ENCODE results near the gene B3GALNT1.

DNA sequence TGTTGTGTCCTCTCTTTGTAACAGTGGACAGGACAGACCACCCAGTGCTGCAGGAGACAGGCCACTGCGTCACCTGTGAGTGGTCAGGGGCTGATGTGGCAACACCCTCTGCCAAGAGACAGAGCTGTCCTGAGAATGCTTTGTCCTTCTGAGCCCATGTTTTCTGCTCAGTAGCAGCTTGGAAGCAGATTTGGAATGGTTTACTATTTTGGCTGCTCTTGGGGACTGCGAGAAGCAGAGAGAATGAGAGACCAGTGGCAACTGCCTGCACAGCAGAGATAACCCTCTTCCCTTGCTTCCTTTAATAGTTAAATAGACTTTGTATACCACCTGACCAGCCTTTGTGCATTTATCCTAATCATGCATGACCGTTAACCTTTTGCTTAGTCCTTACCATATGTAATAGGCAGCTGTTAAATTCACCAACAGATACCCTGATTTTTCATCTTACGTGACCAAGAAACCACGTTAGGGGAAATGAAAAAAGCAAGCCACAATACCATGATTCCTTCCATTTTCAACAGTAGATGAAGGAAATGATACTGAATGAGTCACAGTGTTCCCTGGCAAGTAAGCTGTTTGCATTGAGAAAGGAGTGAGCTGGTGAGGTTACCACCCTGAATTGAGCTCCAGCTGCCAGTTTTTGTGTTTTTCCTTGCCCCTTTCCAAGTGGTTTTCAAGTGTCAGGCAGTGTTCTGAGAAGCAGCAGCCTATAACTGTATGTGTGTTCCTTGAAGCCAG, 35.5 kb downstream of the B3GALNT1 start:
- TF ChIP-seq POLR2A (IDR thresholded peaks at IDR 0.05) (no peak), POLR2AphosphoS5 (IDR thresholded peaks at IDR 0.05) (no peak)
